Left lung (tissue), 10 donors: ENCODE data around the gene OLA1. TPM values are rescaled to one million over a fixed set of nuclear protein-coding genes. Genes with fewer than 3 reads are reported as not detected.

Experiments used
- ATAC-seq: fragments of 200-7000 bp; cut with Tn5 transposase; one replicate; pipeline ENCODE4 v1.9.1; 2020; ENCODE audit warnings: moderate library complexity
- DNase-seq, 4 donors: peaks; one replicate each; pipeline ENCODE4 v3.0.0-alpha.2; 2013 to 2020
- H3K27ac ChIP-seq, 2 donors: fragments of 200-600 bp; sonication (generic) in 1 of 2; one replicate each; pipeline versions ENCODE4 v1.5.0 to v1.8.0; 2020 to 2021
- H3K27me3 ChIP-seq, 2 donors: fragments of 200-600 bp; sonication (generic) in 1 of 2; one replicate each; pipeline versions ENCODE4 v1.5.0 to v1.8.0; 2020 to 2021
- H3K36me3 ChIP-seq, 2 donors: fragments of 200-600 bp; sonication (generic) in 1 of 2; one replicate each; pipeline versions ENCODE4 v1.5.0 to v1.8.0; 2020 to 2021
- H3K4me1 ChIP-seq, 2 donors: fragments of 200-600 bp; one replicate each; pipeline ENCODE4 v1.8.0; 2021
- H3K4me3 ChIP-seq, 2 donors: fragments of 200-600 bp; sonication (generic) in 1 of 2; one replicate each; pipeline versions ENCODE4 v1.5.0 to v1.8.0; 2020 to 2021; ENCODE audit warnings: mild to moderate bottlenecking in 1 of 2
- H3K9me3 ChIP-seq, 2 donors: fragments of 200-600 bp; sonication (generic) in 1 of 2; one replicate each; pipeline versions ENCODE4 v1.5.0 to v1.8.0; 2020 to 2021
- CTCF ChIP-seq, 2 donors: fragments of 200-600 bp; sonication (generic) in 1 of 2; IDR thresholded peaks; one replicate each; pipeline versions ENCODE4 v1.5.0 to v1.8.0; 2021; ENCODE audit warnings: antibody characterized with exemption in 2 of 2
- intact Hi-C, 2 donors: fragments of 100-400 bp; cut with DNase I; formaldehyde crosslinking; loops; one replicate each; pipeline versions ENCODE4 v1.11.2 to v1.14.2; 2022
- polyA plus RNA-seq, 6 donors: library from polyadenylated mRNA; unstranded; fragments of 120-200 nt; gene quantifications; one replicate each; pipeline ENCODE4 v1.2.1, GENCODE V29; 2013; ENCODE audit not compliant: insufficient read length in 6 of 6
- total RNA-seq, 2 donors: library from RNA; stranded (reverse); fragmentation: NEBNext Ultra II Directional; extraction: Animal tissue kit (Norgen Biotek cat#: 25700); gene quantifications; one replicate each; pipeline ENCODE4 v1.2.1, GENCODE V29; 2021
- donor health status: DM: no; HTN: yes; CAD: no.
- donor health status: DM: no; HTN: no; CAD: no.

OLA1 gene
- total and polyA plus RNA-seq, 8 donors = 66.3 to 130 (median 112) TPM

- Histone ChIP-seq H3K27ac (no peak overlapping the region), H3K36me3 (peaks cover 0 to 10% of the 10 kb centered on the region in 2 donors), H3K4me1 (no peaks in the 10 kb centered on the region), H3K27me3 (no peaks in the 10 kb centered on the region), H3K4me3 (no peak overlapping the region), H3K9me3 (no peaks in the 10 kb centered on the region)
- ATAC-seq (no peak), DNase-seq (no peak)
- intact Hi-C loops = no loop called here
- TF ChIP-seq CTCF (IDR thresholded peaks at IDR 0.05) = no peak
Observed at GRCh38 chr2:174142290-174142689, 106.0 kb downstream of the OLA1 start.

- no peak overlapping the region for H3K27ac ChIP-seq
- peaks cover 0 to 14% of the 10 kb centered on the region in 2 donors for H3K36me3 ChIP-seq
- H3K4me1 ChIP-seq = no peaks in the 10 kb centered on the region
- ATAC-seq = no peak
- intact Hi-C loops = no loop called here
- DNase-seq = no peak
- TF ChIP-seq CTCF (IDR thresholded peaks at IDR 0.05) = no peak
- H3K9me3 ChIP-seq = no peaks in the 10 kb centered on the region
- H3K4me3 ChIP-seq = no peak overlapping the region
- H3K27me3 ChIP-seq = no peaks in the 10 kb centered on the region
Observed at GRCh38 chr2:174138161-174138560, 110.2 kb downstream of the OLA1 start.

GRCh38 chr2:174135981-174136380, 112.4 kb downstream of the OLA1 start:
- no peak overlapping the region for H3K4me3 ChIP-seq
- H3K4me1 ChIP-seq = no peaks in the 10 kb centered on the region
- no peak overlapping the region for H3K27ac ChIP-seq
- ATAC-seq = no peak
- no peak for DNase-seq
- no peaks in the 10 kb centered on the region for H3K27me3 ChIP-seq
- TF ChIP-seq CTCF (IDR thresholded peaks at IDR 0.05) = no peak
- H3K9me3 ChIP-seq = no peaks in the 10 kb centered on the region
- intact Hi-C loops = no loop called here
- peaks cover 0 to 14% of the 10 kb centered on the region in 2 donors for H3K36me3 ChIP-seq

GRCh38 chr2:174125090-174125489, 123.2 kb downstream of the OLA1 start:
- intact Hi-C loops = no loop called here
- H3K9me3 ChIP-seq = no peaks in the 10 kb centered on the region
- ATAC-seq (no peak), DNase-seq (no peak)
- H3K36me3 ChIP-seq = no peaks in the 10 kb centered on the region
- no peak overlapping the region for H3K27ac ChIP-seq
- no peaks in the 10 kb centered on the region for H3K27me3 ChIP-seq
- no peak for TF ChIP-seq CTCF (IDR thresholded peaks at IDR 0.05)
- H3K4me1 ChIP-seq = no peaks in the 10 kb centered on the region
- H3K4me3 ChIP-seq = no peak overlapping the region

- H3K4me1 ChIP-seq = no peaks in the 10 kb centered on the region
- TF ChIP-seq CTCF (IDR thresholded peaks at IDR 0.05) = no peak
- no peak overlapping the region for H3K4me3 ChIP-seq
- H3K27me3 ChIP-seq = no peaks in the 10 kb centered on the region
- no peak for ATAC-seq
- no peak overlapping the region for H3K27ac ChIP-seq
- H3K9me3 ChIP-seq = no peaks in the 10 kb centered on the region
- DNase-seq = no peak
- no peaks in the 10 kb centered on the region for H3K36me3 ChIP-seq
- intact Hi-C loops = no loop called here
Observed at GRCh38 chr2:174124181-174124580, 124.2 kb downstream of the OLA1 start.
